Neuronal stem cell (in vitro differentiated cells): ENCODE results near the gene APOBEC3F.

Experiments
- DNase-seq: peaks from one replicate; pipeline ENCODE4 v3.0.0-alpha.2; 2013; ENCODE audit warnings: low spot score
- H2AFZ ChIP-seq: one replicate; pipeline ENCODE4 v1.6.1; 2013; ENCODE audit warnings: mild to moderate bottlenecking, low read length, inconsistent platforms
- H2AK5ac ChIP-seq: 2 replicates; pipeline ENCODE4 v1.6.1; 2013; ENCODE audit warnings: low read depth, mild to moderate bottlenecking, inconsistent platforms, low read length, moderate library complexity, mixed read lengths
- H2BK120ac ChIP-seq: 2 replicates; pipeline ENCODE4 v1.6.1; 2013; ENCODE audit warnings: low read depth, mild to moderate bottlenecking, inconsistent platforms, low read length, moderate library complexity, mixed read lengths
- H2BK12ac ChIP-seq: one replicate; pipeline ENCODE4 v1.6.1; 2013; ENCODE audit warnings: low read length, inconsistent platforms
- H2BK15ac ChIP-seq: 2 replicates; pipeline ENCODE4 v1.6.1; 2013; ENCODE audit warnings: mild to moderate bottlenecking, low read length, inconsistent platforms, mixed read lengths
- H2BK5ac ChIP-seq: one replicate; pipeline ENCODE4 v1.6.1; 2013; ENCODE audit warnings: inconsistent platforms, mild to moderate bottlenecking, low read length, moderate library complexity
- H3K14ac ChIP-seq: one replicate; pipeline ENCODE4 v1.6.1; 2013; ENCODE audit warnings: low read length, inconsistent platforms
- H3K18ac ChIP-seq: 2 replicates; pipeline ENCODE4 v1.6.1; 2013; ENCODE audit warnings: low read length, inconsistent platforms
- H3K23ac ChIP-seq: 2 replicates; pipeline ENCODE4 v1.6.1; 2013; ENCODE audit warnings: low read depth, mild to moderate bottlenecking, mixed read lengths, low read length, inconsistent platforms; ENCODE audit not compliant: poor library complexity
- H3K27ac ChIP-seq: replicated peaks from 3 replicates; pipeline ENCODE4 v1.5.1; 2013; ENCODE audit warnings: low read length, inconsistent platforms
- H3K27me3 ChIP-seq, 3 experiments: 2 replicates each; pipeline ENCODE4 v1.6.1; 2013; ENCODE audit warnings: low read length in 3 of 3, mild to moderate bottlenecking in 2 of 3, inconsistent platforms in 1 of 3, low read depth in 1 of 3, mixed read lengths in 1 of 3, moderate library complexity in 1 of 3; ENCODE audit not compliant: control insufficient read depth in 3 of 3, insufficient read depth in 3 of 3
- H3K36me3 ChIP-seq, 2 donors: replicated peaks in 1 of 2; 2 replicates each; pipeline ENCODE4 v1.6.1; 2013; ENCODE audit warnings: low read length in 2 of 2; ENCODE audit not compliant: control insufficient read depth in 2 of 2, insufficient read depth in 2 of 2
- H3K4ac ChIP-seq: 2 replicates; pipeline ENCODE4 v1.6.1; 2013; ENCODE audit warnings: inconsistent platforms, mild to moderate bottlenecking, low read length, moderate library complexity
- H3K4me1 ChIP-seq, 2 donors: 1 replicate in 1 of 2; 2 replicates in 1 of 2; pipeline ENCODE4 v1.6.1; 2013; ENCODE audit warnings: low read length in 2 of 2, low read depth in 1 of 2; ENCODE audit not compliant: control insufficient read depth in 2 of 2, insufficient read depth in 1 of 2
- H3K4me2 ChIP-seq: one replicate; pipeline ENCODE4 v1.6.1; 2013; ENCODE audit warnings: mild to moderate bottlenecking, low read length, inconsistent platforms; ENCODE audit not compliant: insufficient read depth, poor library complexity, severe bottlenecking
- H3K4me3 ChIP-seq, 2 donors: 2 replicates each; pipeline ENCODE4 v1.5.1; 2013; ENCODE audit warnings: low read length in 2 of 2, mild to moderate bottlenecking in 2 of 2, inconsistent platforms in 1 of 2, moderate library complexity in 1 of 2
- H3K79me1 ChIP-seq: one replicate; pipeline ENCODE4 v1.6.1; 2013; ENCODE audit warnings: low read depth, mild to moderate bottlenecking, inconsistent platforms, low read length, moderate library complexity
- H3K9ac ChIP-seq: one replicate; pipeline ENCODE4 v1.6.1; 2013; ENCODE audit warnings: mild to moderate bottlenecking, low read depth, low read length, inconsistent platforms; ENCODE audit not compliant: poor library complexity
- H3K9me3 ChIP-seq, 2 donors: replicated peaks in 1 of 2; 2 replicates each; pipeline versions ENCODE3 to v1.6.1; 2013; ENCODE audit warnings: low read length in 2 of 2, mild to moderate bottlenecking in 2 of 2, inconsistent platforms in 1 of 2, low read depth in 1 of 2, mixed read lengths in 1 of 2, moderate library complexity in 1 of 2; ENCODE audit not compliant: control insufficient read depth in 2 of 2, insufficient read depth in 1 of 2
- H4K8ac ChIP-seq: one replicate; pipeline ENCODE4 v1.6.1; 2013; ENCODE audit warnings: low read depth, mild to moderate bottlenecking, inconsistent platforms, low read length, moderate library complexity
- H4K91ac ChIP-seq: one replicate; pipeline ENCODE4 v1.6.1; 2013; ENCODE audit warnings: low read length, low read depth, mild to moderate bottlenecking, inconsistent platforms; ENCODE audit not compliant: poor library complexity
- WGBS, 2 donors: extraction: QIAGEN DNeasy Blood & Tissue Kit; methylation state at CpG; one replicate each; pipeline ENCODE4 v1.1.7; 2013; ENCODE audit warnings: missing lambda C conversion rate in 2 of 2, mixed read lengths in 1 of 2; ENCODE audit not compliant: insufficient read length in 2 of 2, insufficient replicate concordance in 1 of 2; ENCODE audit errors: extremely low coverage in 2 of 2; 5-methylcytosine and 5-hydroxymethylcytosine counted together

APOBEC3F gene

GRCh38 chr22:39095971-39096370 is 55.3 kb downstream of the APOBEC3F start:
- H3K27me3 ChIP-seq: peaks cover 0 to 23% (median 0%) of the 10 kb centered on the region in 3 experiments
- H3K27ac ChIP-seq: no peak overlapping the region
- no peak overlapping the region for H3K4me2 ChIP-seq
- DNase-seq: no peak
- H2BK12ac ChIP-seq: peak overlapping the region; percentile 80
- no peaks in the 10 kb centered on the region for H3K9me3 ChIP-seq
- peaks cover 16 to 19% of the 10 kb centered on the region in 2 donors for H3K4me1 ChIP-seq
- H2BK15ac ChIP-seq: peak overlapping the region; percentile 45
- H4K8ac ChIP-seq: no peak overlapping the region
- H3K79me1 ChIP-seq: no peaks in the 10 kb centered on the region
- H2AK5ac ChIP-seq: peak overlapping the region; percentile 98
- WGBS, 2 donors: no CpG with 5 or more reads among the region's 3 CpGs
- H3K4ac ChIP-seq: no peak overlapping the region
- peak overlapping the region; percentile 18 for H3K18ac ChIP-seq
- H2BK120ac ChIP-seq: no peak overlapping the region
- H2BK5ac ChIP-seq: peak overlapping the region; percentile 85
- peak overlapping the region; percentile 53 for H4K91ac ChIP-seq
- H3K14ac ChIP-seq: no peak overlapping the region
- no peak overlapping the region for H3K9ac ChIP-seq
- no peak overlapping the region for H3K23ac ChIP-seq
- H3K4me3 ChIP-seq: no peak overlapping the region
- no peaks in the 10 kb centered on the region for H3K36me3 ChIP-seq
- no peak overlapping the region for H2AFZ ChIP-seq

- H4K8ac ChIP-seq: peak within 1 kb of the TSS; percentile 29
- H2BK15ac ChIP-seq: peak within 1 kb of the TSS; percentile 95
- H3K36me3 ChIP-seq: no peaks in the 10 kb centered on the region
- peak within 1 kb of the TSS; percentile 85 for H2BK5ac ChIP-seq
- H3K4me2 ChIP-seq: no peak within 1 kb of the TSS
- no peak within 1 kb of the TSS for H3K4me3 ChIP-seq
- H3K9ac ChIP-seq: peak within 1 kb of the TSS; percentile 75
- peak within 1 kb of the TSS; percentile 57 for H4K91ac ChIP-seq
- H2BK120ac ChIP-seq: peak within 1 kb of the TSS; percentile 52
- DNase-seq: no peak
- H3K14ac ChIP-seq: no peak within 1 kb of the TSS
- H3K27me3 ChIP-seq: peaks cover 0 to 12% (median 0%) of the 10 kb centered on the region in 3 experiments
- H3K9me3 ChIP-seq: no peaks in the 10 kb centered on the region
- H3K4ac ChIP-seq: no peak within 1 kb of the TSS
- no CpG with 5 or more reads among the region's 9 CpGs for WGBS, 2 donors
- peak within 1 kb of the TSS; percentile 95 for H3K18ac ChIP-seq
- H2AK5ac ChIP-seq: peak within 1 kb of the TSS; percentile 98
- peaks cover 16 to 22% of the 10 kb centered on the region in 2 donors for H3K4me1 ChIP-seq
- peak within 1 kb of the TSS; percentile 83 for H3K27ac ChIP-seq
- H2BK12ac ChIP-seq: peak within 1 kb of the TSS; percentile 80
- peak within 1 kb of the TSS; percentile 79 for H2AFZ ChIP-seq
- H3K23ac ChIP-seq: no peak within 1 kb of the TSS
- H3K79me1 ChIP-seq: no peaks in the 10 kb centered on the region
Measured at GRCh38 chr22:39097098-39098020, 56.7 kb downstream of the APOBEC3F start, which contains the start of gene APOBEC3H. APOBEC3H (plus strand) TSS chr22:39097244; CDS start chr22:39100279, 3,035 bp downstream.

- WGBS, 2 donors: no CpG with 5 or more reads among the region's 6 CpGs
- no peaks in the 10 kb centered on the region for H3K9me3 ChIP-seq
- H4K8ac ChIP-seq: no peak overlapping the region
- no peaks in the 10 kb centered on the region for H3K79me1 ChIP-seq
- peak overlapping the region; percentile 75 for H3K27ac ChIP-seq
- no peak overlapping the region for H3K14ac ChIP-seq
- no peak overlapping the region for H3K4ac ChIP-seq
- H3K4me1 ChIP-seq: peaks cover 16 to 22% of the 10 kb centered on the region in 2 donors
- no peak overlapping the region for H2AK5ac ChIP-seq
- no peak overlapping the region for H4K91ac ChIP-seq
- no peak overlapping the region for H3K4me2 ChIP-seq
- H2AFZ ChIP-seq: peak overlapping the region; percentile 79
- H2BK15ac ChIP-seq: no peak overlapping the region
- no peak overlapping the region for H2BK120ac ChIP-seq
- no peak overlapping the region for H3K9ac ChIP-seq
- no peaks in the 10 kb centered on the region for H3K36me3 ChIP-seq
- DNase-seq: no peak
- no peak overlapping the region for H3K4me3 ChIP-seq
- H3K23ac ChIP-seq: no peak overlapping the region
- H2BK5ac ChIP-seq: peak overlapping the region; percentile 7
- H2BK12ac ChIP-seq: no peak overlapping the region
- H3K18ac ChIP-seq: peak overlapping the region; percentile 58
- H3K27me3 ChIP-seq: peaks cover 0 to 7% (median 0%) of the 10 kb centered on the region in 3 experiments
Measured at GRCh38 chr22:39098026-39098425, 57.4 kb downstream of the APOBEC3F start.

- no peak overlapping the region for H2BK12ac ChIP-seq
- no peak overlapping the region for H3K14ac ChIP-seq
- no peaks in the 10 kb centered on the region for H3K9me3 ChIP-seq
- no peak overlapping the region for H3K9ac ChIP-seq
- no CpG with 5 or more reads among the region's 8 CpGs for WGBS, 2 donors
- H2BK120ac ChIP-seq: no peak overlapping the region
- peak overlapping the region; percentile 15 for H3K18ac ChIP-seq
- peak overlapping the region; percentile 88 for H2AK5ac ChIP-seq
- no peaks in the 10 kb centered on the region for H3K79me1 ChIP-seq
- H2AFZ ChIP-seq: no peak overlapping the region
- H4K91ac ChIP-seq: no peak overlapping the region
- H3K4me1 ChIP-seq: peaks cover 16 to 22% of the 10 kb centered on the region in 2 donors
- H2BK5ac ChIP-seq: no peak overlapping the region
- no peak overlapping the region for H4K8ac ChIP-seq
- no peak for DNase-seq
- H3K36me3 ChIP-seq: no peaks in the 10 kb centered on the region
- no peak overlapping the region for H3K4me3 ChIP-seq
- no peak overlapping the region for H3K4ac ChIP-seq
- no peak overlapping the region for H3K4me2 ChIP-seq
- H3K27me3 ChIP-seq: peaks cover 0 to 5% (median 0%) of the 10 kb centered on the region in 3 experiments
- H2BK15ac ChIP-seq: no peak overlapping the region
- no peak overlapping the region for H3K23ac ChIP-seq
- peak overlapping the region; percentile 33 for H3K27ac ChIP-seq
Measured at GRCh38 chr22:39098576-39098975, 57.9 kb downstream of the APOBEC3F start.
